PC-3 (cell line): ENCODE results near the gene FAM98C. TPM values are rescaled to one million over a fixed set of nuclear protein-coding genes. Genes with fewer than 3 reads are reported as not detected.

Source experiments
- ATAC-seq: fragments of 200-7000 bp; cut with Tn5 transposase; 2 replicates; pipeline ENCODE4 v1.9.1; 2020; ENCODE audit warnings: mild to moderate bottlenecking, moderate library complexity
- BruUV-seq: library from RNA; stranded (reverse); fragments of 400-500 nt; replicated peaks from 2 replicates; lab custom pipeline; 2021; lab: Mats Ljungman, UMichigan
- CTCF ChIA-PET: fragments of 300-600 bp; sonication (Branson Sonifier 250); formaldehyde crosslinking; loops from one replicate; lab custom pipeline; 2022; ENCODE audit warnings: antibody characterized with exemption; lab: Charles Lee
- POLR2A ChIA-PET: fragments of 300-600 bp; sonication (Branson Sonifier 250); formaldehyde crosslinking; loops from one replicate; lab custom pipeline; 2022; ENCODE audit warnings: antibody characterized with exemption; ENCODE audit not compliant: unreplicated experiment; lab: Charles Lee
- DNase-seq: peaks from one replicate; pipeline ENCODE4 v3.0.0-alpha.2; 2015
- H2AFZ ChIP-seq: fragments of 300-600 bp; sonication (generic); 2 replicates; pipeline ENCODE4 v1.6.0; 2016; ENCODE audit warnings: antibody characterized with exemption, low read length
- H3F3A ChIP-seq: fragments of 300-600 bp; sonication (generic); one replicate; pipeline ENCODE4 v1.6.0; 2017; ENCODE audit warnings: antibody characterized with exemption, low read length, control low read depth, mild to moderate bottlenecking; ENCODE audit not compliant: unreplicated experiment
- H3K27ac ChIP-seq: fragments of 300-600 bp; sonication (generic); 2 replicates; pipeline ENCODE4 v1.5.1; 2016; ENCODE audit warnings: mild to moderate bottlenecking, low read length
- H3K27me3 ChIP-seq: fragments of 300-600 bp; sonication (generic); 2 replicates; pipeline ENCODE4 v1.6.1; 2016; ENCODE audit warnings: low read length, mixed read lengths
- H3K36me3 ChIP-seq: fragments of 300-600 bp; sonication (generic); 2 replicates; pipeline ENCODE4 v1.6.1; 2016; ENCODE audit warnings: low read depth, mixed run types, low read length, mixed read lengths
- H3K4me1 ChIP-seq: fragments of 300-600 bp; sonication (generic); 2 replicates; pipeline ENCODE4 v1.5.1; 2016; ENCODE audit warnings: low read length; ENCODE audit not compliant: insufficient read depth
- H3K4me2 ChIP-seq: fragments of 300-600 bp; sonication (generic); 2 replicates; pipeline ENCODE4 v1.6.0; 2016; ENCODE audit warnings: low read length
- H3K4me3 ChIP-seq: fragments of 300-600 bp; sonication (generic); 2 replicates; pipeline ENCODE4 v1.5.1; 2016; ENCODE audit warnings: mild to moderate bottlenecking, low read length, mixed read lengths
- H3K79me2 ChIP-seq: fragments of 300-600 bp; sonication (generic); 2 replicates; pipeline ENCODE4 v1.6.1; 2017; ENCODE audit warnings: low read length, mixed read lengths
- H3K9ac ChIP-seq: fragments of 300-600 bp; sonication (generic); 2 replicates; pipeline ENCODE4 v1.6.0; 2016; ENCODE audit warnings: mild to moderate bottlenecking, low read length
- H3K9me2 ChIP-seq: fragments of 300-600 bp; sonication (generic); replicated peaks from 2 replicates; pipeline ENCODE4 v1.6.1; 2016; ENCODE audit warnings: mixed run types, low read length, mixed read lengths
- H3K9me3 ChIP-seq: fragments of 300-600 bp; sonication (generic); 2 replicates; pipeline ENCODE4 v1.6.1; 2016; ENCODE audit warnings: low read length, mixed read lengths
- H4K20me1 ChIP-seq: fragments of 300-600 bp; sonication (generic); 2 replicates; pipeline ENCODE4 v1.6.1; 2016; ENCODE audit warnings: low read length, mixed read lengths
- EZH2 ChIP-seq: fragments of 300-600 bp; sonication (generic); IDR thresholded peaks from one replicate; pipeline ENCODE4 v1.6.1; 2017; ENCODE audit warnings: antibody characterized with exemption, mild to moderate bottlenecking, low read length; ENCODE audit not compliant: unreplicated experiment
- EZH2phosphoT487 ChIP-seq: fragments of 300-600 bp; sonication (generic); IDR thresholded peaks from 2 replicates; pipeline ENCODE4 v1.6.1; 2018; ENCODE audit warnings: mild to moderate bottlenecking, antibody characterized with exemption, low read length, borderline replicate concordance
- intact Hi-C: fragments of 100-400 bp; cut with micrococcal nuclease; formaldehyde crosslinking; loops from 2 replicates; pipeline ENCODE4 v1.9.0; 2023
- total RNA-seq: library from RNA; depleted of rRNA; stranded (reverse); fragments of >200 nt; gene quantifications from 2 replicates; pipeline ENCODE4 v1.2.3, GENCODE V29; 2014
- TF ChIP-seq, protein P1 (sequence below): fragments of 300-600 bp; sonication (generic); conservative IDR thresholded peaks from 2 replicates; pipeline ENCODE4 v1.5.1; 2017; ENCODE audit warnings: antibody characterized with exemption, low read depth, mild to moderate bottlenecking, low read length

Gene FAM98C
- total RNA-seq, 1 experiment from 2014 or later, result 23.5 TPM

DNA sequence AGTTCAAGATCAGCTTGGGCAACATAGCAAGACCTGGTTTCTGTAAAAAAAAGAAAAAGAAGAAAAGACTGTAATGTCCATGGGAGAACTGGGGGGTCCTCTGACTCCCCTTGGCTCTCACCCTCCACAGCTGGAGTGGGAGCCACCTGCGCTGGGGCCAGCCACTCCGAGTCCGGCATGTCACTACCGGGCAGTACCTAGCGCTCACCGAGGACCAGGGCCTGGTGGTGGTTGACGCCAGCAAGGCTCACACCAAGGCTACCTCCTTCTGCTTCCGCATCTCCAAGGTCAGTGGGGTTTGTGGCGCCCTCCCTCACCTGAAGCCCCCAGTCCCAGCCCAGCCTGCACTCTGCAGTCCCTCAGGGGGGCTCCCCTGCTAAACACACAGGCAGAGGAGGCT is 45.3 kb downstream of the FAM98C start:
- DNase-seq (no peak), ATAC-seq (no peak)
- Histone ChIP-seq H3K9ac (no peak overlapping the region), H3K4me3 (no peak overlapping the region), H3K9me2 (no peaks in the 10 kb centered on the region), H3K36me3 (no peaks in the 10 kb centered on the region), H3K27ac (no peak overlapping the region), H3K27me3 (no peaks in the 10 kb centered on the region), H3F3A (no peaks in the 10 kb centered on the region), H3K79me2 (no peaks in the 10 kb centered on the region), H2AFZ (no peak overlapping the region), H4K20me1 (no peaks in the 10 kb centered on the region), H3K9me3 (no peaks in the 10 kb centered on the region), H3K4me1 (no peaks in the 10 kb centered on the region), H3K4me2 (no peak overlapping the region)
- CTCF ChIA-PET, result no interaction called here
- BruUV-seq, result no TSS peak
- intact Hi-C loops, result no loop called here
- TF ChIP-seq, protein P1, sequence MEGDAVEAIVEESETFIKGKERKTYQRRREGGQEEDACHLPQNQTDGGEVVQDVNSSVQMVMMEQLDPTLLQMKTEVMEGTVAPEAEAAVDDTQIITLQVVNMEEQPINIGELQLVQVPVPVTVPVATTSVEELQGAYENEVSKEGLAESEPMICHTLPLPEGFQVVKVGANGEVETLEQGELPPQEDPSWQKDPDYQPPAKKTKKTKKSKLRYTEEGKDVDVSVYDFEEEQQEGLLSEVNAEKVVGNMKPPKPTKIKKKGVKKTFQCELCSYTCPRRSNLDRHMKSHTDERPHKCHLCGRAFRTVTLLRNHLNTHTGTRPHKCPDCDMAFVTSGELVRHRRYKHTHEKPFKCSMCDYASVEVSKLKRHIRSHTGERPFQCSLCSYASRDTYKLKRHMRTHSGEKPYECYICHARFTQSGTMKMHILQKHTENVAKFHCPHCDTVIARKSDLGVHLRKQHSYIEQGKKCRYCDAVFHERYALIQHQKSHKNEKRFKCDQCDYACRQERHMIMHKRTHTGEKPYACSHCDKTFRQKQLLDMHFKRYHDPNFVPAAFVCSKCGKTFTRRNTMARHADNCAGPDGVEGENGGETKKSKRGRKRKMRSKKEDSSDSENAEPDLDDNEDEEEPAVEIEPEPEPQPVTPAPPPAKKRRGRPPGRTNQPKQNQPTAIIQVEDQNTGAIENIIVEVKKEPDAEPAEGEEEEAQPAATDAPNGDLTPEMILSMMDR, result no peak
- TF ChIP-seq EZH2 (no peak), EZH2phosphoT487 (no peak)
- POLR2A ChIA-PET, result no interaction called here

DNA sequence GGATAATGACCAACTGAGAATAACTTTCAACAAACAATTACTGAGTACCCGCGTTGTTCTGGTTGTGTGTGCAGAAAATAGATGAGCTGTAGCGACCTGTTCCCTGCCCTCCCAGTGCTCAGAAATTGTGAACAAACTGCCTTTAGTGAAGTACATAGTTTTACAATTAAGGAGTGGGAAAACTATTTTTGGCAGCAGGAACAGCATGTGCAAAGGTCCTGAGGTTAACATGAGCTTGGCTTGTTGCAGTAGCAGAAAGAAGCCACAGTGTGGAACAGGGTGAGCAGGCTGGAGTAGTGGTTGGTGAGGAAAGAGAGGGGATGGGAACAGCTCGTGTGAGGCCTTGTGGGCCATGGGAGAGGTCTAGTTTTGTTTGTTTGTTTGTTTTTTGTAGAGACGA is 46.6 kb downstream of the FAM98C start:
- POLR2A ChIA-PET, result no interaction called here
- no peak overlapping the region for H3K4me3 ChIP-seq
- H3K9ac ChIP-seq, result no peak overlapping the region
- CTCF ChIA-PET, result no interaction called here
- no peaks in the 10 kb centered on the region for H3F3A ChIP-seq
- ATAC-seq (no peak), DNase-seq (no peak)
- H2AFZ ChIP-seq, result no peak overlapping the region
- H3K4me2 ChIP-seq, result no peak overlapping the region
- no peaks in the 10 kb centered on the region for H3K79me2 ChIP-seq
- no peak overlapping the region for H3K27ac ChIP-seq
- no peaks in the 10 kb centered on the region for H3K36me3 ChIP-seq
- no peaks in the 10 kb centered on the region for H4K20me1 ChIP-seq
- intact Hi-C loops, result no loop called here
- H3K27me3 ChIP-seq, result no peaks in the 10 kb centered on the region
- no peaks in the 10 kb centered on the region for H3K9me3 ChIP-seq
- H3K9me2 ChIP-seq, result no peaks in the 10 kb centered on the region
- no TSS peak for BruUV-seq
- TF ChIP-seq, protein P1, result no peak
- TF ChIP-seq EZH2, result no peak
- no peak for TF ChIP-seq EZH2phosphoT487
- H3K4me1 ChIP-seq, result no peaks in the 10 kb centered on the region

DNA sequence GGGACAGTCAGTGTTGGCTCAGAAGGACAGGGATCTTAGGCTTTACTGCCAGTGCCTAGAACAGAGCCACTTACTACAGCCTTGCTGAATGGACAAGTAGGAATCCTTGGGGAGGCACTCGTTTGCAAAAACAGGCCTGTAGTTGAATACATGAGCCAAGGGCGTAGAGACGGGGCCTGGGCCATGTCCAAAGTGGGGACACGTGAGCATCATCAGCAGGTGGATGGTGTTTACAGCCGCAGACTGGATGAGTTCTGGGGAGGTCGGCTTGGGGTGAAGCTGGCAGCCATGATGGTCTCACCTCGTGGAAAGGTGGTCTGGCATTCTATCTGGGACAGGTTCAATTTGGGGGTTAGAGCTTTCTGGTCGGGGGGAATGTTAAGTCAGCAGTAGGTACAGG is 48.1 kb downstream of the FAM98C start:
- H2AFZ ChIP-seq, result no peak overlapping the region
- H3K9me2 ChIP-seq, result no peaks in the 10 kb centered on the region
- no peak overlapping the region for H3K9ac ChIP-seq
- no peak overlapping the region for H3K4me3 ChIP-seq
- ATAC-seq, result no peak
- no peaks in the 10 kb centered on the region for H3K36me3 ChIP-seq
- H4K20me1 ChIP-seq, result no peaks in the 10 kb centered on the region
- no peak overlapping the region for H3K4me2 ChIP-seq
- H3F3A ChIP-seq, result no peaks in the 10 kb centered on the region
- no peak overlapping the region for H3K27ac ChIP-seq
- no peaks in the 10 kb centered on the region for H3K27me3 ChIP-seq
- no peaks in the 10 kb centered on the region for H3K9me3 ChIP-seq
- no peaks in the 10 kb centered on the region for H3K79me2 ChIP-seq
- intact Hi-C loops, result no loop called here
- H3K4me1 ChIP-seq, result no peaks in the 10 kb centered on the region
- DNase-seq, result no peak
- no TSS peak for BruUV-seq
- no peak for TF ChIP-seq EZH2phosphoT487
- TF ChIP-seq, protein P1, result no peak
- TF ChIP-seq EZH2, result no peak
- POLR2A ChIA-PET, result interaction anchor here (0.6 kb wide), 1 partner anchor 1063 kb away, joined by 5 read pairs; no protein-coding TSS in a partner anchor
- CTCF ChIA-PET, result no interaction called here
